HG02852 (cell line): ENCODE results near the gene MCC.

Source experiments
- ATAC-seq: cut with Tn5 transposase; IDR thresholded peaks from one replicate; pipeline ENCODE4 v1.9.1; 2021; ENCODE audit warnings: mild to moderate bottlenecking, moderate library complexity; ENCODE audit not compliant: unreplicated experiment

Gene MCC

GRCh38 chr5:113042491-113043243 is 445.6 kb downstream of the MCC start:
- no peak for ATAC-seq

- no peak for ATAC-seq
These were observed 447.5 kb downstream of the MCC start for GRCh38 chr5:113040672-113041260.

GRCh38 chr5:113039934-113040285 is 448.3 kb downstream of the MCC start:
- ATAC-seq = no peak

- no peak for ATAC-seq
These were observed 448.9 kb downstream of the MCC start for GRCh38 chr5:113039229-113039933.

- no peak for ATAC-seq
These were observed 449.5 kb downstream of the MCC start for GRCh38 chr5:113038714-113039113.

GRCh38 chr5:113038136-113038535 is 450.1 kb downstream of the MCC start:
- no peak for ATAC-seq

- no peak for ATAC-seq
These were observed 451.4 kb downstream of the MCC start for GRCh38 chr5:113036826-113037225.

- no peak for ATAC-seq
These were observed 451.9 kb downstream of the MCC start for GRCh38 chr5:113036321-113036720.

- ATAC-seq = no peak
These were observed 453.2 kb downstream of the MCC start for GRCh38 chr5:113035096-113035495.

- no peak for ATAC-seq
These were observed 454.0 kb downstream of the MCC start for GRCh38 chr5:113034182-113034773.

- ATAC-seq = no peak
These were observed 456.7 kb downstream of the MCC start for GRCh38 chr5:113031557-113031956.

- no peak for ATAC-seq
These were observed 457.1 kb downstream of the MCC start for GRCh38 chr5:113031104-113031503.

- ATAC-seq = no peak
These were observed 458.6 kb downstream of the MCC start for GRCh38 chr5:113029614-113030013.

- ATAC-seq = no peak
These were observed 460.8 kb downstream of the MCC start for GRCh38 chr5:113027431-113027830.

GRCh38 chr5:113027015-113027414 is 461.2 kb downstream of the MCC start:
- ATAC-seq = no peak

GRCh38 chr5:113026211-113026610 is 462.0 kb downstream of the MCC start:
- no peak for ATAC-seq

GRCh38 chr5:113025596-113025995 is 462.7 kb downstream of the MCC start:
- ATAC-seq = no peak

GRCh38 chr5:113024076-113024697 is 464.1 kb downstream of the MCC start:
- ATAC-seq = no peak

- peak; percentile 79 for ATAC-seq
These were observed 465.6 kb downstream of the MCC start for GRCh38 chr5:113022661-113023060.

GRCh38 chr5:113020461-113021273 is 467.6 kb downstream of the MCC start:
- ATAC-seq = no peak
